Measurements from ENCODE around the gene NOSTRIN. TPM values are rescaled to one million over a fixed set of nuclear protein-coding genes. Genes with fewer than 3 reads are reported as not detected.
"Not testable (repeated sequence)": the region's sequence is repeated elsewhere in the genome, so short reads cannot be mapped to it uniquely, and the experiment has no call there.

NOSTRIN gene
- total RNA-seq, 1 donor from 2014 or later = 34.9 TPM

- no peak for DNase-seq
These were observed 17.5 kb downstream of the NOSTRIN start for GRCh38 chr2:168819829-168820489.

GRCh38 chr2:168821577-168821976, 19.1 kb downstream of the NOSTRIN start:
- DNase-seq = no peak

GRCh38 chr2:168821992-168822391, 19.6 kb downstream of the NOSTRIN start:
- DNase-seq = no peak

- no peak for DNase-seq
These were observed 22.7 kb downstream of the NOSTRIN start for GRCh38 chr2:168825126-168825525.

- no peak for DNase-seq
These were observed 28.5 kb downstream of the NOSTRIN start for GRCh38 chr2:168830958-168831357.

GRCh38 chr2:168831662-168832061, 29.2 kb downstream of the NOSTRIN start:
- no peak for DNase-seq

- DNase-seq = no peak
These were observed 33.5 kb downstream of the NOSTRIN start for GRCh38 chr2:168835969-168836368.

- no peak for DNase-seq
These were observed 39.0 kb downstream of the NOSTRIN start for GRCh38 chr2:168841445-168841844.

GRCh38 chr2:168843253-168843652, 40.8 kb downstream of the NOSTRIN start:
- DNase-seq = no peak

- DNase-seq = no peak
These were observed 45.8 kb downstream of the NOSTRIN start for GRCh38 chr2:168848225-168848624.

- DNase-seq = peak; percentile 66
These were observed 47.2 kb downstream of the NOSTRIN start for GRCh38 chr2:168849610-168850009.

GRCh38 chr2:168850846-168851245, 48.4 kb downstream of the NOSTRIN start:
- DNase-seq = no peak

GRCh38 chr2:168851674-168852320, 49.4 kb downstream of the NOSTRIN start:
- DNase-seq = peak; percentile 92

GRCh38 chr2:168852481-168852880, 50.0 kb downstream of the NOSTRIN start:
- no peak for DNase-seq

GRCh38 chr2:168853471-168853870, 51.0 kb downstream of the NOSTRIN start:
- DNase-seq = no peak

- no peak for DNase-seq
These were observed 52.2 kb downstream of the NOSTRIN start for GRCh38 chr2:168854651-168855050.

- DNase-seq = no peak
These were observed 53.2 kb downstream of the NOSTRIN start for GRCh38 chr2:168855601-168856000.

GRCh38 chr2:168858146-168858545, 55.7 kb downstream of the NOSTRIN start:
- no peak for DNase-seq

GRCh38 chr2:168867164-168867563, 64.7 kb downstream of the NOSTRIN start:
- not testable (repeated sequence) for DNase-seq

- not testable (repeated sequence) for DNase-seq
These were observed 67.9 kb downstream of the NOSTRIN start for GRCh38 chr2:168870369-168870768.

- DNase-seq = not testable (repeated sequence)
These were observed 68.4 kb downstream of the NOSTRIN start for GRCh38 chr2:168870824-168871223.

- peak; percentile 28 for DNase-seq
These were observed 72.1 kb downstream of the NOSTRIN start for GRCh38 chr2:168874368-168875054.

GRCh38 chr2:168882163-168882562, 79.7 kb downstream of the NOSTRIN start:
- DNase-seq = not testable (repeated sequence)

GRCh38 chr2:168884975-168885374, 82.5 kb downstream of the NOSTRIN start:
- no peak for DNase-seq
